CD8-positive, alpha-beta memory T cell (primary cell): ENCODE results near the gene CBLN3. TPM values are rescaled to one million over a fixed set of nuclear protein-coding genes. Genes with fewer than 3 reads are reported as not detected.

Experiments used
- CTCF ChIA-PET: fragments of 350-600 bp; sonication (Branson Sonifier 250); formaldehyde crosslinking; loops from one replicate; lab custom pipeline; 2021; ENCODE audit warnings: antibody characterized with exemption; lab: Charles Lee
- POLR2A ChIA-PET: fragments of 350-600 bp; sonication (Branson Sonifier 250); formaldehyde crosslinking; loops from one replicate; lab custom pipeline; 2021; ENCODE audit warnings: antibody characterized with exemption; lab: Charles Lee
- DNase-seq, 5 donors: peaks; one replicate each; pipeline versions ENCODE4 v3.0.0 to v3.0.0-alpha.2; 2020 to 2022; ENCODE audit warnings: mixed read lengths in 1 of 5
- H3K27ac ChIP-seq: one replicate; pipeline ENCODE4 v1.7.0; 2013; ENCODE audit warnings: low read depth, mild to moderate bottlenecking, low read length, moderate library complexity
- H3K27me3 ChIP-seq: 2 replicates; pipeline ENCODE4 v1.7.0; 2013; ENCODE audit warnings: low read length, mild to moderate bottlenecking; ENCODE audit not compliant: insufficient read depth, poor library complexity, severe bottlenecking
- H3K36me3 ChIP-seq: 2 replicates; pipeline ENCODE4 v1.7.0; 2013; ENCODE audit warnings: mild to moderate bottlenecking, low read length, moderate library complexity; ENCODE audit not compliant: insufficient read depth
- H3K4me1 ChIP-seq: 2 replicates; pipeline ENCODE4 v1.7.0; 2013; ENCODE audit warnings: mild to moderate bottlenecking, low read length, moderate library complexity; ENCODE audit not compliant: insufficient read depth
- H3K4me3 ChIP-seq: 2 replicates; pipeline ENCODE4 v1.7.0; 2013; ENCODE audit warnings: mild to moderate bottlenecking, low read length
- H3K9me3 ChIP-seq: 2 replicates; pipeline ENCODE4 v1.7.0; 2013; ENCODE audit warnings: mild to moderate bottlenecking, low read length
- H3K27ac Mint-ChIP-seq, 8 donors: one replicate each; pipeline ENCODE4 v1.8.0; 2020 to 2021; ENCODE audit warnings: mixed read lengths in 8 of 8, mild to moderate bottlenecking in 6 of 8, inconsistent platforms in 3 of 8, moderate library complexity in 3 of 8
- H3K27me3 Mint-ChIP-seq, 2 donors: one replicate each; pipeline ENCODE4 v1.8.0; 2020 to 2021; ENCODE audit warnings: mixed read lengths in 2 of 2, mild to moderate bottlenecking in 1 of 2, moderate library complexity in 1 of 2
- H3K36me3 Mint-ChIP-seq, 3 donors: one replicate each; pipeline ENCODE4 v1.8.0; 2020 to 2021; ENCODE audit warnings: mixed read lengths in 3 of 3, inconsistent platforms in 1 of 3, mild to moderate bottlenecking in 1 of 3
- H3K4me1 Mint-ChIP-seq, 3 donors: one replicate each; pipeline ENCODE4 v1.8.0; 2020 to 2021; ENCODE audit warnings: mixed read lengths in 3 of 3, inconsistent platforms in 1 of 3, mild to moderate bottlenecking in 1 of 3
- H3K4me3 Mint-ChIP-seq, 7 donors: one replicate each; pipeline ENCODE4 v1.8.0; 2020 to 2021; ENCODE audit warnings: mixed read lengths in 7 of 7, mild to moderate bottlenecking in 6 of 7, moderate library complexity in 4 of 7, inconsistent platforms in 2 of 7
- H3K9me3 Mint-ChIP-seq, 5 donors: one replicate each; pipeline ENCODE4 v1.8.0; 2020 to 2022; ENCODE audit warnings: mixed read lengths in 5 of 5, mild to moderate bottlenecking in 3 of 5, moderate library complexity in 2 of 5, inconsistent platforms in 1 of 5
- polyA plus RNA-seq: library from polyadenylated mRNA; unstranded; fragments of 300-500 nt; fragmentation: Illumina TruSeq; gene quantifications from one replicate; pipeline ENCODE4 v1.2.3, GENCODE V29; 2021
- total RNA-seq, 2 experiments: library from RNA; stranded (reverse); gene quantifications; one replicate each; pipeline ENCODE4 v1.2.3, GENCODE V29; 2021

CBLN3 gene
- total and polyA plus RNA-seq, 3 experiments from 2014 or later, result 7.4 to 7.7 TPM; not detected in 1

GRCh38 chr14:24414077-24414476 lies 15.4 kb downstream of the CBLN3 start:
- CTCF ChIA-PET, result interaction anchor here (0.7 to 1.6 kb wide), 5 partner anchors 12 to 172 kb away, joined by 3 to 7 read pairs (median 4); partner anchors contain the start of genes CIDEB and TINF2
- Histone ChIP-seq H3K4me3 (no peak overlapping the region), H3K4me1 (no peaks in the 10 kb centered on the region), H3K27ac (no peak overlapping the region), H3K9me3 (no peaks in the 10 kb centered on the region), H3K27me3 (no peaks in the 10 kb centered on the region), H3K36me3 (no peaks in the 10 kb centered on the region)
- DNase-seq, result no peak
- peaks cover 3 to 6% of the 10 kb centered on the region in 2 donors for H3K27me3 Mint-ChIP-seq
- no peak overlapping the region for H3K27ac Mint-ChIP-seq
- no peaks in the 10 kb centered on the region for H3K9me3 Mint-ChIP-seq
- POLR2A ChIA-PET, result no interaction called here
- no peaks in the 10 kb centered on the region for H3K36me3 Mint-ChIP-seq
- no peaks in the 10 kb centered on the region for H3K4me1 Mint-ChIP-seq
- no peak overlapping the region for H3K4me3 Mint-ChIP-seq

- Histone ChIP-seq H3K9me3 (no peaks in the 10 kb centered on the region), H3K4me1 (no peaks in the 10 kb centered on the region), H3K27ac (no peak overlapping the region), H3K36me3 (no peaks in the 10 kb centered on the region), H3K4me3 (no peak overlapping the region), H3K27me3 (peaks cover 3% of the 10 kb centered on the region)
- Mint-ChIP-seq H3K36me3 (no peaks in the 10 kb centered on the region), H3K9me3 (no peaks in the 10 kb centered on the region), H3K4me3 (no peak overlapping the region), H3K27ac (no peak overlapping the region), H3K27me3 (peaks cover 3 to 14% of the 10 kb centered on the region in 2 donors), H3K4me1 (no peaks in the 10 kb centered on the region)
- ChIA-PET POLR2A (no interaction called here), CTCF (interaction anchor here (0.9 to 2.4 kb wide), 5 partner anchors 15 to 165 kb away, joined by 3 to 7 read pairs (median 5); no protein-coding TSS in a partner anchor)
- DNase-seq, result peak in 3 of 5 donors; percentile 13 to 23 (median 13)
Measured at GRCh38 chr14:24411443-24412389, 17.8 kb downstream of the CBLN3 start.

GRCh38 chr14:24409956-24410355 lies 19.5 kb downstream of the CBLN3 start:
- Histone ChIP-seq H3K9me3 (no peaks in the 10 kb centered on the region), H3K4me1 (no peaks in the 10 kb centered on the region), H3K27ac (no peak overlapping the region), H3K4me3 (no peak overlapping the region), H3K36me3 (no peaks in the 10 kb centered on the region), H3K27me3 (peaks cover 3% of the 10 kb centered on the region)
- Mint-ChIP-seq H3K9me3 (no peaks in the 10 kb centered on the region), H3K4me1 (no peaks in the 10 kb centered on the region), H3K27me3 (peaks cover 12 to 26% of the 10 kb centered on the region in 2 donors), H3K4me3 (no peak overlapping the region), H3K27ac (no peak overlapping the region), H3K36me3 (no peaks in the 10 kb centered on the region)
- no peak for DNase-seq
- ChIA-PET POLR2A (no interaction called here), CTCF (interaction anchor here (1.3 to 2.4 kb wide), 5 partner anchors 18 to 77 kb away, joined by 3 to 10 read pairs (median 5); no protein-coding TSS in a partner anchor)

- Mint-ChIP-seq H3K27ac (no peak overlapping the region), H3K36me3 (no peaks in the 10 kb centered on the region), H3K9me3 (no peaks in the 10 kb centered on the region), H3K4me1 (no peaks in the 10 kb centered on the region), H3K27me3 (peaks cover 16 to 31% of the 10 kb centered on the region in 2 donors), H3K4me3 (no peak overlapping the region)
- Histone ChIP-seq H3K4me3 (no peak overlapping the region), H3K27ac (no peak overlapping the region), H3K4me1 (no peaks in the 10 kb centered on the region), H3K27me3 (peaks cover 3% of the 10 kb centered on the region), H3K36me3 (no peaks in the 10 kb centered on the region), H3K9me3 (no peaks in the 10 kb centered on the region)
- POLR2A ChIA-PET, result no interaction called here
- no peak for DNase-seq
- CTCF ChIA-PET, result interaction anchor here (1.1 to 2.1 kb wide), 6 partner anchors 10 to 76 kb away, joined by 3 to 10 read pairs (median 4); partner anchors contain the start of gene NYNRIN
Measured at GRCh38 chr14:24409192-24409591, 20.3 kb downstream of the CBLN3 start.

- Histone ChIP-seq H3K4me3 (no peak overlapping the region), H3K27ac (no peak overlapping the region), H3K36me3 (no peaks in the 10 kb centered on the region), H3K9me3 (no peaks in the 10 kb centered on the region), H3K27me3 (peaks cover 3% of the 10 kb centered on the region), H3K4me1 (no peaks in the 10 kb centered on the region)
- no peak for DNase-seq
- Mint-ChIP-seq H3K9me3 (no peaks in the 10 kb centered on the region), H3K36me3 (no peaks in the 10 kb centered on the region), H3K27ac (no peak overlapping the region), H3K4me3 (no peak overlapping the region), H3K4me1 (no peaks in the 10 kb centered on the region), H3K27me3 (peaks cover 19 to 35% of the 10 kb centered on the region in 2 donors)
- ChIA-PET POLR2A (no interaction called here), CTCF (interaction anchor here (1.1 to 2.1 kb wide), 5 partner anchors 10 to 76 kb away, joined by 3 to 10 read pairs (median 4); partner anchors contain the start of gene NYNRIN)
Measured at GRCh38 chr14:24408764-24409163, 20.7 kb downstream of the CBLN3 start.

- peaks cover 3% of the 10 kb centered on the region for H3K27me3 ChIP-seq
- DNase-seq, result no peak
- H3K36me3 ChIP-seq, result no peaks in the 10 kb centered on the region
- no peaks in the 10 kb centered on the region for H3K4me1 ChIP-seq
- H3K27me3 Mint-ChIP-seq, result peaks cover 20 to 45% of the 10 kb centered on the region in 2 donors
- ChIA-PET CTCF (interaction anchor here (0.6 to 2.1 kb wide), 4 partner anchors 11 to 165 kb away, joined by 3 to 10 read pairs (median 5); no protein-coding TSS in a partner anchor), POLR2A (no interaction called here)
- no peaks in the 10 kb centered on the region for H3K9me3 Mint-ChIP-seq
- no peak overlapping the region for H3K4me3 ChIP-seq
- H3K27ac Mint-ChIP-seq, result no peak overlapping the region
- H3K36me3 Mint-ChIP-seq, result no peaks in the 10 kb centered on the region
- H3K9me3 ChIP-seq, result no peaks in the 10 kb centered on the region
- H3K27ac ChIP-seq, result no peak overlapping the region
- H3K4me1 Mint-ChIP-seq, result no peaks in the 10 kb centered on the region
- no peak overlapping the region for H3K4me3 Mint-ChIP-seq
Measured at GRCh38 chr14:24407608-24408325, 21.7 kb downstream of the CBLN3 start.

GRCh38 chr14:24406416-24406815 lies 23.1 kb downstream of the CBLN3 start:
- Histone ChIP-seq H3K9me3 (no peaks in the 10 kb centered on the region), H3K27ac (no peak overlapping the region), H3K27me3 (peaks cover 3% of the 10 kb centered on the region), H3K36me3 (no peaks in the 10 kb centered on the region), H3K4me1 (no peaks in the 10 kb centered on the region), H3K4me3 (no peak overlapping the region)
- H3K4me1 Mint-ChIP-seq, result no peaks in the 10 kb centered on the region
- ChIA-PET POLR2A (no interaction called here), CTCF (interaction anchor here (1.0 to 1.9 kb wide), 3 partner anchors 10 to 73 kb away, joined by 3 to 7 read pairs (median 4); no protein-coding TSS in a partner anchor)
- no peaks in the 10 kb centered on the region for H3K9me3 Mint-ChIP-seq
- peaks cover 20 to 48% of the 10 kb centered on the region in 2 donors for H3K27me3 Mint-ChIP-seq
- no peak overlapping the region for H3K27ac Mint-ChIP-seq
- H3K4me3 Mint-ChIP-seq, result no peak overlapping the region
- no peaks in the 10 kb centered on the region for H3K36me3 Mint-ChIP-seq
- no peak for DNase-seq
